ENCODE results near the gene KLHL7.

DNA sequence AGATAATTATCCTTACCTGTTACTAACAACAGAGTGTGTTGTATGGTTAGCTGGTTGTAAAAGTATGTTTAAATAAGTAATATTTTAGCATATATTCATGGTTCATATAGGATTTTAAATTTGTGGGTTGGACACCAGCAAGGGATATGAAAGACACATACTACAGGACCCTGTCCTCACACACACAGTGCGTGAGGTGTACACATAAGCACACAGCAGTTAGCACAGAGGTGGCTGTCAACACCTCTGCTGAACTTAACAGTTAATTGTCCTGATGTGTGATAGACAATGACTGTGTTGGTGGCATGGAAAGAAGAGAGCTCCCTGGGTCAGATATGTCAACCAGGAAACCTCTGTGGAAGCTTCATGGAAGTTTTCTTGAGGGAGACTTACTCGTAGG is 53.0 kb downstream of the KLHL7 start:
- TF ChIP-seq POLR2AphosphoS5 (IDR thresholded peaks at IDR 0.05): no peak
- no peak for TF ChIP-seq CTCF (IDR thresholded peaks at IDR 0.05; ENCODE audit: poor library complexity, severe bottlenecking)
- TF ChIP-seq, protein P1, sequence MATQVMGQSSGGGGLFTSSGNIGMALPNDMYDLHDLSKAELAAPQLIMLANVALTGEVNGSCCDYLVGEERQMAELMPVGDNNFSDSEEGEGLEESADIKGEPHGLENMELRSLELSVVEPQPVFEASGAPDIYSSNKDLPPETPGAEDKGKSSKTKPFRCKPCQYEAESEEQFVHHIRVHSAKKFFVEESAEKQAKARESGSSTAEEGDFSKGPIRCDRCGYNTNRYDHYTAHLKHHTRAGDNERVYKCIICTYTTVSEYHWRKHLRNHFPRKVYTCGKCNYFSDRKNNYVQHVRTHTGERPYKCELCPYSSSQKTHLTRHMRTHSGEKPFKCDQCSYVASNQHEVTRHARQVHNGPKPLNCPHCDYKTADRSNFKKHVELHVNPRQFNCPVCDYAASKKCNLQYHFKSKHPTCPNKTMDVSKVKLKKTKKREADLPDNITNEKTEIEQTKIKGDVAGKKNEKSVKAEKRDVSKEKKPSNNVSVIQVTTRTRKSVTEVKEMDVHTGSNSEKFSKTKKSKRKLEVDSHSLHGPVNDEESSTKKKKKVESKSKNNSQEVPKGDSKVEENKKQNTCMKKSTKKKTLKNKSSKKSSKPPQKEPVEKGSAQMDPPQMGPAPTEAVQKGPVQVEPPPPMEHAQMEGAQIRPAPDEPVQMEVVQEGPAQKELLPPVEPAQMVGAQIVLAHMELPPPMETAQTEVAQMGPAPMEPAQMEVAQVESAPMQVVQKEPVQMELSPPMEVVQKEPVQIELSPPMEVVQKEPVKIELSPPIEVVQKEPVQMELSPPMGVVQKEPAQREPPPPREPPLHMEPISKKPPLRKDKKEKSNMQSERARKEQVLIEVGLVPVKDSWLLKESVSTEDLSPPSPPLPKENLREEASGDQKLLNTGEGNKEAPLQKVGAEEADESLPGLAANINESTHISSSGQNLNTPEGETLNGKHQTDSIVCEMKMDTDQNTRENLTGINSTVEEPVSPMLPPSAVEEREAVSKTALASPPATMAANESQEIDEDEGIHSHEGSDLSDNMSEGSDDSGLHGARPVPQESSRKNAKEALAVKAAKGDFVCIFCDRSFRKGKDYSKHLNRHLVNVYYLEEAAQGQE (IDR thresholded peaks at IDR 0.05; ENCODE audit: borderline replicate concordance): no peak

Measured in neural cell (in vitro differentiated cells).